NCI-H2107 treated with DMSO at 0.1 percent for 48 hours (cell line): Measurements from ENCODE around the gene MOGAT2.
"Not testable (repeated sequence)": the region's sequence is repeated elsewhere in the genome, so short reads cannot be mapped to it uniquely, and the experiment has no call there.

ENCODE experiments used
- DNase-seq: peaks from one replicate; lab custom pipeline; 2025; ENCODE audit not compliant: unreplicated experiment; lab: John Stamatoyannopoulos, UW

MOGAT2 gene

GRCh38 chr11:75754933-75755332, 37.3 kb downstream of the MOGAT2 start:
- not testable (repeated sequence) for DNase-seq

GRCh38 chr11:75757651-75758050, 40.0 kb downstream of the MOGAT2 start:
- DNase-seq, result no peak

GRCh38 chr11:75759832-75760231, 42.2 kb downstream of the MOGAT2 start:
- no peak for DNase-seq

- no peak for DNase-seq
Observed at GRCh38 chr11:75760243-75760642, 42.6 kb downstream of the MOGAT2 start.

- DNase-seq, result no peak
Observed at GRCh38 chr11:75760710-75761493, 43.3 kb downstream of the MOGAT2 start.

GRCh38 chr11:75762158-75762557, 44.5 kb downstream of the MOGAT2 start:
- no peak for DNase-seq

GRCh38 chr11:75762885-75763284, 45.2 kb downstream of the MOGAT2 start:
- DNase-seq, result no peak

GRCh38 chr11:75763846-75764245, 46.2 kb downstream of the MOGAT2 start:
- DNase-seq, result no peak

- DNase-seq, result no peak
Observed at GRCh38 chr11:75765116-75765515, 47.5 kb downstream of the MOGAT2 start.

GRCh38 chr11:75766443-75767227, 49.0 kb downstream of the MOGAT2 start:
- DNase-seq, result no peak

GRCh38 chr11:75767228-75767572, 49.6 kb downstream of the MOGAT2 start:
- no peak for DNase-seq

GRCh38 chr11:75767793-75768111, 50.1 kb downstream of the MOGAT2 start:
- no peak for DNase-seq

- DNase-seq, result peak; percentile 53
Observed at GRCh38 chr11:75768112-75768908, 50.7 kb downstream of the MOGAT2 start, which contains the start of gene DGAT2. Gene DGAT2, plus strand, starts transcription at chr11:75768778. Its CDS starts 214 bp downstream, at chr11:75768992.

- no peak for DNase-seq
Observed at GRCh38 chr11:75768909-75769771, 51.5 kb downstream of the MOGAT2 start.

GRCh38 chr11:75770102-75770501, 52.5 kb downstream of the MOGAT2 start:
- no peak for DNase-seq

GRCh38 chr11:75771646-75772410, 54.2 kb downstream of the MOGAT2 start:
- DNase-seq, result no peak

GRCh38 chr11:75773595-75774353, 56.1 kb downstream of the MOGAT2 start:
- DNase-seq, result no peak

- DNase-seq, result no peak
Observed at GRCh38 chr11:75775056-75775455, 57.4 kb downstream of the MOGAT2 start.

- DNase-seq, result no peak
Observed at GRCh38 chr11:75776546-75776945, 58.9 kb downstream of the MOGAT2 start.
